ENCODE measurements around the gene NUBP2. TPM values are rescaled to one million over a fixed set of nuclear protein-coding genes. Genes with fewer than 3 reads are reported as not detected.

NUBP2 gene
- total RNA-seq, 4 donors from 2014 or later: 55.4 to 115 (median 90.8) TPM

DNA sequence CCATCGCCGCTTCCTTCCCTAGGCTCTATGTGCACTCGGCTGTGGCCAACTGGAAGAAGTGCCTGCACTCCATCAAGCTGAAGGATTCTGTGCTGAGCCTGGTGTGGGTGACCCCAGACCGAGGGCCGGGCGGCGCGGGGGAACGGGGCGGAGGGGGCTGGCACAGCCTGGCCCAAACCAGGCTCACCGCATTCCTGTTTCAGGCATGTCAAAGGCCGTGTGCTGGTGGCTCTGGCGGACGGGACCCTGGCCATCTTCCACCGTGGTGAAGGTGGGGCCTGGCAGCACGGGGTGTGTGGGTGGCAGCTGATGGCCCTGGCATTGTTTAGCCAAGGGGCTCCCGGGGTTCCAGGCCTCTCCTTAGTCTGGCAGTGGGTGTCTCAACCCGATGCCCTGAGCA is 16.1 kb upstream of the NUBP2 start:
- H3K4me1 ChIP-seq: peaks cover 32% of the 10 kb centered on the region
- DNase-seq (ENCODE audit: low spot score in 2 of 2): no peak

DNA sequence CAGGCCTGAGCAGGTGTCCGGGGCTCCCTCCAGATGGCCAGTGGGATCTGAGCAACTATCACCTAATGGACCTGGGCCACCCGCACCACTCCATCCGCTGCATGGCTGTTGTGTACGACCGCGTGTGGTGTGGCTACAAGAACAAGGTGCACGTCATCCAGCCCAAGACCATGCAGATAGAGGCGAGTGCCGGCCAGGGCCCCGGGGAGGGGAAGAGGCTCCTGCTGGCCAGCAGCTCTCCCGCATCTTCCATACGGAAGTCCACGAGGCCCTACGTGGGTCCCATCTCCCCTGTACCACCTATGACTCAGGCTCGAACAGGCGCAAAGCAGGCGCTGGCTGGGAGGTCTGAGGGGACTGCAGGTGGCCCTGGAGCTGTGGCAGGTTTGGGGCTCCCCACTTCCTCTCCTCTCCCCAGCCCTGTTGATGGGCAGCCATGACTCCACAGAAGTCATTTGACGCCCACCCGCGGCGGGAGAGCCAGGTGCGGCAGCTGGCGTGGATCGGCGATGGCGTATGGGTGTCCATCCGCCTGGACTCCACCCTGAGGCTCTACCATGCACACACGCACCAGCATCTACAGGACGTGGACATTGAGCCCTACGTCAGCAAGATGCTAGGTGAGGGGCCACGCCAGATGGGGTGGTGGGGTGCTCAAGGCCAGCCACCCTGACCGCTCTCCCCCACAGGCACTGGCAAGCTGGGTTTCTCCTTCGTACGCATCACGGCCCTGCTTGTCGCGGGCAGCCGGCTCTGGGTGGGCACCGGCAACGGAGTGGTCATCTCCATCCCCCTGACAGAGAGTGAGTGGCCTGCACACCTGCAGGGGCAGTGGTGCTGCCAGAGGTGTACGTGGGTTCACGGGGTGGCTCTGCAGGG is 15.4 kb upstream of the NUBP2 start:
- TF ChIP-seq POLR2AphosphoS5 (IDR thresholded peaks at IDR 0.05) (no peak), POLR2A (IDR thresholded peaks at IDR 0.05) (no peak), EP300 (IDR thresholded peaks at IDR 0.05) (no peak)
- TF ChIP-seq, protein P1, sequence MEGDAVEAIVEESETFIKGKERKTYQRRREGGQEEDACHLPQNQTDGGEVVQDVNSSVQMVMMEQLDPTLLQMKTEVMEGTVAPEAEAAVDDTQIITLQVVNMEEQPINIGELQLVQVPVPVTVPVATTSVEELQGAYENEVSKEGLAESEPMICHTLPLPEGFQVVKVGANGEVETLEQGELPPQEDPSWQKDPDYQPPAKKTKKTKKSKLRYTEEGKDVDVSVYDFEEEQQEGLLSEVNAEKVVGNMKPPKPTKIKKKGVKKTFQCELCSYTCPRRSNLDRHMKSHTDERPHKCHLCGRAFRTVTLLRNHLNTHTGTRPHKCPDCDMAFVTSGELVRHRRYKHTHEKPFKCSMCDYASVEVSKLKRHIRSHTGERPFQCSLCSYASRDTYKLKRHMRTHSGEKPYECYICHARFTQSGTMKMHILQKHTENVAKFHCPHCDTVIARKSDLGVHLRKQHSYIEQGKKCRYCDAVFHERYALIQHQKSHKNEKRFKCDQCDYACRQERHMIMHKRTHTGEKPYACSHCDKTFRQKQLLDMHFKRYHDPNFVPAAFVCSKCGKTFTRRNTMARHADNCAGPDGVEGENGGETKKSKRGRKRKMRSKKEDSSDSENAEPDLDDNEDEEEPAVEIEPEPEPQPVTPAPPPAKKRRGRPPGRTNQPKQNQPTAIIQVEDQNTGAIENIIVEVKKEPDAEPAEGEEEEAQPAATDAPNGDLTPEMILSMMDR (IDR thresholded peaks at IDR 0.05): no peak
- DNase-seq (ENCODE audit: low spot score in 2 of 2): no peak
- Histone ChIP-seq H3K36me3 (peaks cover 61% of the 10 kb centered on the region), H3K4me1 (peaks cover 38% of the 10 kb centered on the region), H3K27me3 (no peaks in the 10 kb centered on the region), H3K4me3 (no peak overlapping the region), H3K27ac (no peak overlapping the region), H3K9me3 (no peaks in the 10 kb centered on the region)
- 86% methylated on average over 25 of the region's 42 CpGs for WGBS

More for the DNA sequence above, 16.1 kb upstream of the NUBP2 start:
- WGBS: 60% methylated on average over 5 of the region's 18 CpGs
- TF ChIP-seq EP300 (IDR thresholded peaks at IDR 0.05) (no peak), POLR2AphosphoS5 (IDR thresholded peaks at IDR 0.05) (no peak), POLR2A (IDR thresholded peaks at IDR 0.05) (no peak)
- TF ChIP-seq, protein P1 (IDR thresholded peaks at IDR 0.05): no peak
- H3K27me3 ChIP-seq: no peaks in the 10 kb centered on the region
- H3K9me3 ChIP-seq: no peaks in the 10 kb centered on the region
- peaks cover 68% of the 10 kb centered on the region for H3K36me3 ChIP-seq
- H3K27ac ChIP-seq: no peak overlapping the region
- H3K4me3 ChIP-seq: no peak overlapping the region

DNA sequence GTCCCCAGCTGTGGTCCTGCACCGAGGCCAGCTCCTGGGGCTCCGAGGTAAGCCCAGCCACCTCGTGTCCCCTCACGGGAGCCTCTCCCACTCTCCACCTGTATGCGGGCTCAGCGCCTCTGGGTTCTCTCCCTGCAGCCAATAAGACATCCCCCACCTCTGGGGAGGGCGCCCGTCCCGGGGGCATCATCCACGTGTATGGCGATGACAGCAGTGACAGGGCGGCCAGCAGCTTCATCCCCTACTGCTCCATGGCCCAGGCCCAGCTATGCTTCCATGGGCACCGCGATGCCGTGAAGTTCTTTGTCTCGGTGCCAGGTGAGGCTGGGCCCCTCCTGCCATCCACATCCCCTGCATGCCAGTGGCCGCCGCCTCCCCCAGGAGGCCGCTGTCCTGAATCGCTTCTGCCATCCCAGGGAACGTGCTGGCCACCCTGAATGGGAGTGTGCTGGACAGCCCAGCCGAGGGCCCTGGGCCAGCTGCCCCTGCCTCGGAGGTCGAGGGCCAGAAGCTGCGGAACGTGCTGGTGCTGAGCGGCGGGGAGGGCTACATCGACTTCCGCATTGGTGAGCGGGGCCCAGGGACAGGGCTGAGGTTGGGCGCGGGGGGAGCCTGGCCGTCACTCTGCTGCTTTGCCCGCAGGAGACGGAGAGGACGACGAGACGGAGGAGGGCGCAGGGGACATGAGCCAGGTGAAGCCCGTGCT is 14.5 kb upstream of the NUBP2 start:
- 93% methylated on average over 21 of the region's 41 CpGs for WGBS
- peaks cover 54% of the 10 kb centered on the region for H3K36me3 ChIP-seq

DNA sequence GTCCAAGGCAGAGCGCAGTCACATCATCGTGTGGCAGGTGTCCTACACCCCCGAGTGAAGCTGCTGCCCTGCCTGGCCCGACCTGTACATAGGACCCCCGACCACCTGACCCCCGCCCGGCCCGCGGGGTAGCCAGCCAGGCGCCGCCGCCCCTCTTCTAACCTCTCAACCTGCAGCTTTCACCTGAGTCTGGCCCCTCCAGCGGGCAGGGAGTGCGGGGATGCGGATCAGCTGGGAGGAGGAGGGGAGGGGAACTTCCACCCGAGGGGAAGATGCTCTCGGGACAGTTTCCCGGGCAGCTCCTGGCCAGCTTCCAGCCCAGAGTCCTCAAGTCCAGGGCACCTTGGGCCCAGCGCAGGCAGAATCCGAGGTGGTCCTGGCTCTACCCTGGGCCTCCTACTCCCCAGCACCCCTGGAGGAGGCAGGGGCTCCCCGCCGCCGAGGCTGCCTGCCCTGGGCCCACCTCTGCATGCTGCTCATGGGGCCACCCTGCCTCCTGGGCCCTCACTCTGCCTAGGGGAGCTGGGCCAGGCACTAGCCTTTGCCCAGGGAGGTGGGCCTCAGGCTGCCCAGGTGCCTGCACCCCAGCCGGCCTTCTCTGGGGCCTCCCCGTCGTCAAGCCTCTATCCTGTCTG is 13.9 kb upstream of the NUBP2 start:
- Histone ChIP-seq H3K27ac (no peak overlapping the region), H3K36me3 (peaks cover 49% of the 10 kb centered on the region), H3K4me3 (no peak overlapping the region), H3K4me1 (peaks cover 44% of the 10 kb centered on the region), H3K9me3 (no peaks in the 10 kb centered on the region), H3K27me3 (no peaks in the 10 kb centered on the region)
- no peak for DNase-seq (ENCODE audit: low spot score in 2 of 2)
- TF ChIP-seq EP300 (IDR thresholded peaks at IDR 0.05): no peak
- TF ChIP-seq POLR2A (IDR thresholded peaks at IDR 0.05): no peak
- no peak for TF ChIP-seq POLR2AphosphoS5 (IDR thresholded peaks at IDR 0.05)
- TF ChIP-seq, protein P1 (IDR thresholded peaks at IDR 0.05): no peak
- WGBS: 79% methylated on average over 4 of the region's 26 CpGs

More for the DNA sequence above, 14.5 kb upstream of the NUBP2 start:
- Histone ChIP-seq H3K27me3 (no peaks in the 10 kb centered on the region), H3K4me1 (peaks cover 40% of the 10 kb centered on the region), H3K4me3 (no peak overlapping the region), H3K27ac (no peak overlapping the region), H3K9me3 (no peaks in the 10 kb centered on the region)
- DNase-seq (ENCODE audit: low spot score in 2 of 2): no peak
- TF ChIP-seq POLR2A (IDR thresholded peaks at IDR 0.05) (no peak), EP300 (IDR thresholded peaks at IDR 0.05) (no peak), POLR2AphosphoS5 (IDR thresholded peaks at IDR 0.05) (no peak)
- TF ChIP-seq, protein P1 (IDR thresholded peaks at IDR 0.05): no peak

Data from suprapubic skin (tissue), 4 donors.